ELF-1 (cell line): ENCODE data around the gene SERPINA9.
"Not testable (repeated sequence)": the region's sequence is repeated elsewhere in the genome, so short reads cannot be mapped to it uniquely, and the experiment has no call there.

Experiments used
- DNase-seq: peaks from one replicate; pipeline ENCODE4 v3.0.0-alpha.2; 2016; ENCODE audit warnings: low read depth, low spot score

Gene SERPINA9

DNA sequence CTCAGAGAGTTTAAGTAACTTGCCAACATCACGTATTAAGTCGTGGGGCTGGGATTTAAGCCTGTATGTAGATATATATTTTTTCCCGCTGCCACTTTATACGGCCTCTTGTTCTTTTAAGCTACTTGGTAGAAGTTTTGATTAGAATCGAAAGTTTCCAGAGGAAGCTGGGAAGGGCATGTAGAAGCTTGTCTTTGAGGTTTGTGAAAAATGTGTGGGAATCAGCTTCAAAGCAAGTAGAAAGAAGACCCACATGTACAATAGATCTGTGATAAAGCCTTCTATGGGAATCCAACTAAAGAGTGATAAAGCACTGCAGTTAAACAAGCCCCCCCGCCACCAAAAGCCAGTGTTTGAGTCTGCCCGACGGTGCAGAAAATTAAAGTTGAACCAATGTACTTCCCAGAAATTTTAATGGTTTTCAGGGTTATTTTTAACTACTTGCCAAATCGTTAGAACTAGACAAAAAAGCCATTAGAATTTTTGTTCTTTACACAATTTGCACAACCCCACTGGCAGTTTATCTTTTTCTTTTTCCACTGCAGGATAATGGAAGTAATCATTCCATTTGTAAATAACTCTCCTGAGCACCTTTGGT lies 48.9 kb downstream of the SERPINA9 start:
- no peak for DNase-seq

DNA sequence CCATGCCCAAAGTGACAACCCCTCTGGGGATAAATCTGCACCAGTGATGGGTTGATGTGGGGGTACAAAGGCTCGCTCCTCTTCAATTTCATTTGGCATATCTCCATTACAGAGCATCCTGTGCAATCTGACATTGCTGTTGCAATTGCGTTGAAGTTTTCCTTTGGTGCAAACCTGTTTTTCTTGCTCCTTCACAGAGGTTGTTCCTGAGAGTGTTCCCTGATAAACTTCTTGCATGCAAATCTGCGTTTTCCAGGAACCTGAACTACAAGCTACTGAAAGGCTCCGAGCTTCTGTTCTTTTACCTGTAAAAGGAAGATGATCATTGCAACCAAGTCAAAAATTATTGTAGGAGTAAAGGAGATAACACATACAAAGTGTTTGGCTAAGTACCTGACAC lies 49.5 kb downstream of the SERPINA9 start:
- DNase-seq, result peak; percentile 25

DNA sequence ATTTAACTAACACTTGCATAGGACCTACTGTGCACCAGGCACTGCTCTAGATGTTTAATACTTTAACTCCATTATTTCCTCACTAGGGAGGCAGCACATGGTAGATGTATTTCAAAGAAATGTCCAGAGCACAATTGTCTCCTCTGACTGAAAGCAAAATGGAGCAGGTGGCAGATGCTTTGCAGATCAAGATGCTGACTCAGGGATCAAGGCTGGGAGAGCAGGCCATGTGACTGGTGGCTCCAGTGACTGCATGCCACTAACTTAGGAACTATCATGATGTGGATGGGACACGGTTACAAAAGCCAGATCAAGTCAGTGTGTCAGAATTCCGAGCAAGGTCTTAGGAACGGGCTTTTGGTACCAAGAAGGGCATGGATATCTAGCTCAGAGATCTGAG lies 51.6 kb downstream of the SERPINA9 start:
- no peak for DNase-seq

DNA sequence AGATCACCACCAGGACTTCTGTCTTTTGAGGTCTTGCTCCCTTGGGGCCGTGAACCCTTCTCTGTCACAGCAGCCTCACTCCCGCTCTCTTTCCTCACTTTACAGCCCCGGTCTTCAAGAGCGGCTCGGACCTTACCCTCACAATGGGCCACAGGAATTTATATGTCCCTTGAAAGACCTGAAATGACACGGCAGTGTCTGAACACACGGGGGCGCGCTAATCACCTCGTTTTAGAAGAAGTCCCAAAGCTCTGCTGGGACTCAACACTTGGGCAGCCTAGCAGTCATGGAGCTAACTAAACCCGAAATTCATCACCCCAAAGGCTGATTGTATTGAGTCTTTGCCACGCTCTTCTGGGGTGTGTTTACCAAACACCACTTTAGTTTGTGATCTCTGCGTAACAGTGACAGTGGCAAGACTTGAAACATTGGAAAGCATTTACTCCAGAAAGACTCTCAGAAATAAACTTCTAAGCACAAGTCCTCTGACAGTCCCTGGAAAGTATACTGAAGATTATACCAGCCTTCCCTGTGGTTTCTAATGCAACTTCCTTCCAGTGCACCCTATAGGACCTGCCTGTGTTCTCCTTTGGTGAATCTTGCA lies 52.4 kb downstream of the SERPINA9 start:
- DNase-seq, result peak; percentile 85

DNA sequence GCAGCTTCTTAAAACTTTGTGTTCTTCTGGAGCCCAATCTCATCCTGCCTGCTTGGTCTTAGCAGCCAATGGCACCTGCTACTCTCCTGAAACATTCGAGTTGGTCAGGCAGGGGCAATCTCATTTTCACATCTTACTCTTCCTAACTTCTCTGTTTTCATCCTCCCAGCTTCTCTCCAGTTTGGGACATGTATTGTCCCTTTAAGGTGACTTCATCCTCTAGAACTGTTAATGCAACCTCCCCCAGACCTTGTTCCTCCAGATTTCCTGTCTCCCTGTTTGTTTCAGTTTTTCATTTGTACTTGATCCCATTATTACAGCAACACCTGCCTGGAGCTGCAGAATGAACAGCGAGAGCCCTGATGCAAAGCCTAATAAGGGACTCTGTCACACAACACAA lies 54.7 kb downstream of the SERPINA9 start:
- no peak for DNase-seq

DNA sequence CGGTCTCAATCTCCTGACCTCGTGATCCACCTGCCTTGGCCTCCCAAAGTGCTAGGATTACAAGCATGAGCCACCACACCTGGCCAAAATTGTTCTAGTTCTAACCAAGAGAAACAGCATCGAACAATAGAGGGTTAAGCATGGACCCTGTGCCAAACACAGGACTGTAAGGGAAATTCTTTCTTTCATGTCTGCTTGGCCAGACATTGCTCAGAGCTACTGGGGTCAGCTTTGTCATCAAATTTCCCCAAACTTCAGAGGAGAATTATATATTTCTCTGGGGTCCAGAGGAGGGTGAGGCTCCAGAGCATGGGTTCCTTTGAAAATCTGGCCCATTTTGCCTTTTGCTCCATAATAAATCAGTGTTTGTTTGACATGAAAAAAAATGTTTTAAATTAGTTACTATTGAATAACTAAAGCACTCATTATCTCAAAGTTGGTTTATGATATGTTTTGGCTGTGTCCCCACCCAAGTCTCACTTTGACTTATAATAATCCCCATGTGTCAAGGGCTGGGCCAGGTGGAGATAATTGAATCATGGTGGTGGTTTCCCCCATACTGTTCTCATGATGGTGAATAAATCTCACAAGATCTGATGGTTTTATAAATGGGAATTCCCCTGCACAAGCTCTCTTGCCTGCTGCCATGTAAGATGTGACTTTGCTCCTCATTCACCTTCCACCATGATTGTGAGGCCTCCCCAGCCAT lies 58.3 kb downstream of the SERPINA9 start:
- DNase-seq, result not testable (repeated sequence)
